Measurements from ENCODE around the gene DDX3X.

The DDX3X gene

DNA sequence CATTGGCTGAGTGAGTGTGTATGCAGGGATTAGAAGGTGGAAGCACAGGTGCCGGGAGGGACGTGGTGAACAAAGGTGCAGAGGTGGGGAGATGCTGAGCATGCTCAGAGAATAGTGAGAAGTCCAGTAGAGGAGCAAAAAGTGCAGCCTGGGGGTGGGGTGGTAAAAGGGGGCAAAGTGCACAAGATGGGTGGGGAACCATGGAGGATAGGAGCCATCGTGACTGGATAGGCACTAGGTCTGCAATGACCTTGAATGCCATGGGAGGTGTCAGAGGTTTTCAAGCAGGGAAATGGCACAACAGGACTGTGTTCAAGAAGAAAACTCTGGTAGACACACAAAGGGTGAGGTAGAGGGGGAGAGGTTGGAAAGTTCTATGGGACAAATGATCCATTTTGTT lies 6.6 kb upstream of the DDX3X start:
- no peak for DNase-seq (ENCODE audit: low read depth, low spot score)

GRCh38 chrX:41329101-41329500 lies 4.9 kb upstream of the DDX3X start:
- no peak for DNase-seq (ENCODE audit: low read depth, low spot score)

- no peak for DNase-seq (ENCODE audit: low read depth, low spot score)
Measured at GRCh38 chrX:41332005-41332404, 2.0 kb upstream of the DDX3X start.

- no peak for DNase-seq (ENCODE audit: low read depth, low spot score)
Measured at GRCh38 chrX:41332408-41333002, 1.5 kb upstream of the DDX3X start.

- DNase-seq (ENCODE audit: low read depth, low spot score): peak; percentile 73
Measured at GRCh38 chrX:41333003-41333743, 789 bp upstream of the DDX3X start.

- no peak for DNase-seq (ENCODE audit: low read depth, low spot score)
Measured at GRCh38 chrX:41334363-41335197, 618 bp downstream of the DDX3X start.

DNA sequence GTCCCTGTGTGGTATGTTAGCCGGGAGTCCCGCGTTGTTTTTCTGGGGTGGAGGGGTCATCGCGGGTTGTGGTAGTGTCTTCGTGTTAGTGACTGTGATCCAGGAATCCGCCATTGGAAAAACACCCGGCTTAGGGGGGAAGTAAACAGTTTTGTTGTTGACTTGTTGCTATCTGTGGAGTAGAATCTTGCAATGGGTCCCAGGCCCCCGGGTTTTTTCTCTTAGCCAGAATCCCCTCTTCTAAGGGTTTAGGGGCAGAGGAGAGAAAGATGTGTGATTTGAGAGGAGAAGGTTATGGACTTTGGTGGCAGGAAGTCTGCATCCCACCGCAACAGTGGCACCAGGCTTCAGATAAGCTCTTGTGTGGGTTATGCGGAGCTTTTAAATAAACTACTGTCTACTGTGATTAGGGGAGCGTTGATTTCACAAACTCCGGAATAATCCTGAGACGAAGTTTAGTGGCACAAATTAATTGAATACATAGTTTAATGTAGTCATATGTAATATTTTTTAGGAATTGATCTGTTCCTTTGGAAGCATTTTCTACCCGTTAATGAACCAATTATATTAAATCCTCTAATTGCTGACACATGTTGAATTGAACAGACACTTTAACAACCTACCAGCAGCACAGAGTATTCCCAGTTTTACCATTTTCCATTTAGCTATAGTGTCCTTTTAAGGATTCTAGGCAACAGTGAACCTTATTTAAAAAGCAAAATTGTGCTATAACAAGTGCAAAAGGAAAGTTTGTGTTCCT lies 1.4 kb downstream of the DDX3X start:
- DNase-seq (ENCODE audit: low read depth, low spot score): no peak

- no peak for DNase-seq (ENCODE audit: low read depth, low spot score)
Measured at GRCh38 chrX:41335958-41336331, 2.0 kb downstream of the DDX3X start.

- no peak for DNase-seq (ENCODE audit: low read depth, low spot score)
Measured at GRCh38 chrX:41336447-41336846, 2.5 kb downstream of the DDX3X start.

GRCh38 chrX:41337140-41337539 lies 3.2 kb downstream of the DDX3X start:
- DNase-seq (ENCODE audit: low read depth, low spot score): no peak

GRCh38 chrX:41338436-41338835 lies 4.5 kb downstream of the DDX3X start:
- no peak for DNase-seq (ENCODE audit: low read depth, low spot score)

GRCh38 chrX:41339148-41339547 lies 5.2 kb downstream of the DDX3X start:
- DNase-seq (ENCODE audit: low read depth, low spot score): no peak

DNA sequence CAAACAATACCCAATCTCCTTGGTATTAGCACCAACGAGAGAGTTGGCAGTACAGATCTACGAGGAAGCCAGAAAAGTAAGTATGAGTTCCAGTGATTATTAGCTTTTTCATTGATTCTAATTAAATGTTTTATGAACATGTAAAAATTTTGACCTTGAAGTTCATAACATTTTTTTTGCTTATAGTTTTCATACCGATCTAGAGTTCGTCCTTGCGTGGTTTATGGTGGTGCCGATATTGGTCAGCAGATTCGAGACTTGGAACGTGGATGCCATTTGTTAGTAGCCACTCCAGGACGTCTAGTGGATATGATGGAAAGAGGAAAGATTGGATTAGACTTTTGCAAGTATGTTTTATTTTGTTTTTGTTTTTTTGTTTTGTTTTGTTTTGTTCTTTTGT lies 10.1 kb downstream of the DDX3X start:
- DNase-seq (ENCODE audit: low read depth, low spot score): no peak

GRCh38 chrX:41347186-41347585 lies 13.2 kb downstream of the DDX3X start:
- no peak for DNase-seq (ENCODE audit: low read depth, low spot score)

DNA sequence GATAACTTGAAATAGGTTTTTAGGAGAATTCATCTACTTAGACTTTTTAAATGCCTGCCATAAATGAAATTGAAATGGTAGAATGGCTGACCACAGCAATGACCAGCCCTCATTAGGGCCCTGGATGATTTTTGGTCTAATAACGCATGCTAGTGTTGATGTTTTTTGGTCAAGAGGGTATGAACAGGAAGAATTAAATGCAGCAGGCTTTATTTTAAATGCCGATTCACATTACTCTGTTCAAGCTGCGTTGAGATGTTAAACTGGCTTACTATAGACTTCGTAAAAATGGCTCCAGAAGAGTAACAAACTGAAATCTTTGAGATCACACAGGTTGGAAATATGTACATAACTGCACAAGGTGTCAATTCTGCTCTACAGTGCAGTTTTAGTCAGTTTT lies 14.6 kb downstream of the DDX3X start:
- no peak for DNase-seq (ENCODE audit: low read depth, low spot score)

GRCh38 chrX:41350150-41350975 lies 16.4 kb downstream of the DDX3X start:
- DNase-seq (ENCODE audit: low read depth, low spot score): no peak

DNA sequence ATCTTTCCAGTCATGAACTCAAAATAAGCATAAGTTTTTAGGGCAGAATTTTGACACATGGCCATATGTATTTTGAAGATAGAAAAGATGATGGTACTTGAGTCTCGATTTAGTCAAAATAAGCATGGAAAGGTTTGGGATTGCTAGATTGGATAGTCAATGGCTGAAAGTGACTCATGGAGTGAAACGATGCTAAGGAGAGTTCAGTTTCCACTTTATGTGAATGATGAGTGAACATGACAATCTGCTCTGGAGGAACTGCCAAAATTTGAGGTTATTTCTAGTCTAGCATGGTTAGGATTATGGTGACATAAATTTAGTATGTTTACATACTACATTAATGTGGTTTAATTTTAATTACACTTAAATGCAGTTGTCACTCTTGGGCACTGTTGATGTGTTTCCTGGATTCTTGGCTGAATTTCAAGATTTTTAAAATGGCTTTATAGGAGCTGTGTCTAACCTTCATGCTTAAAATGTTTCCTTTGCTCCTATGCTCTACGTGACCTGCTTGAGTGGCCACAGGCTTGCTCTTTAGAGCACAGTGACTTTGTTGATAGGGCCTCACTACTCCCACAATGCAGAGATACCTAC lies 17.1 kb downstream of the DDX3X start:
- no peak for DNase-seq (ENCODE audit: low read depth, low spot score)

DNA sequence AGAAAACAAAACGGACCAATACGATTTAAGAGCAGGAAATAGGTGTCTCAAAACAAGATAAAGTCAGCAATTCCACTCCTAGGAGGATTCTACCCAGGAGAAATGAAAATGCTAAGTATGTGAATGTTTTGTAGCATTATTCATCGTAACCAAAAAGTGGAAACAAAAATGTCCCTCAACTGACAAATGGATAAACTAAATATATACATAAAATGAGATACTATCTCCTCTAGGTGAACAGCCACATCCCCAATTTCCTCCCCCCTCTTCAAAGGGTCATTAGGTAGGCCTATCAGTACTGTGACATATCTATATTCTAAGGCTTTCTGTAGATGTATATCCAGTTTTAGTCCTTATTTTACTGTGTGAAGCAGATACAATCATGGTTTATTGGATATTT lies 18.0 kb downstream of the DDX3X start:
- DNase-seq (ENCODE audit: low read depth, low spot score): no peak

- no peak for DNase-seq (ENCODE audit: low read depth, low spot score)
Measured at GRCh38 chrX:41352329-41352838, 18.4 kb downstream of the DDX3X start.

DNA sequence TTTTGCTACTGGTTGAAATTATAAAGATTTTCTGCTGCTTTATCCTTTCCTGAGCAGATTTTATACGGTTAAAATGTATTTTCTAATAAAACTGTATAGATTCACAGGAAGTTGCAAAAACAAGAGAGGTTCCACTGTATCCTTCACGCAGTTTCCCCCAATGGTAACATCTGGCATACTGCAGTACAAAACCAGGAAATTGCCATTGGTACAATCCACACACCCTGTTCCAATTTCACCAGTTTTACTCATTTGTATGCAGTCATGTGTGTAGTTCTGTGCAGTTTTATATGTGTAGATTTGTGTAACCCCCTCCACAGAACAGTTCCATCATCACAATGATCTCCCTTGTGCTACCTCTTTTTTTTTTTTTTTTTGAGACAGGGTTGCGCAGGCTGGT lies 20.0 kb downstream of the DDX3X start:
- DNase-seq (ENCODE audit: low read depth, low spot score): no peak

DNA sequence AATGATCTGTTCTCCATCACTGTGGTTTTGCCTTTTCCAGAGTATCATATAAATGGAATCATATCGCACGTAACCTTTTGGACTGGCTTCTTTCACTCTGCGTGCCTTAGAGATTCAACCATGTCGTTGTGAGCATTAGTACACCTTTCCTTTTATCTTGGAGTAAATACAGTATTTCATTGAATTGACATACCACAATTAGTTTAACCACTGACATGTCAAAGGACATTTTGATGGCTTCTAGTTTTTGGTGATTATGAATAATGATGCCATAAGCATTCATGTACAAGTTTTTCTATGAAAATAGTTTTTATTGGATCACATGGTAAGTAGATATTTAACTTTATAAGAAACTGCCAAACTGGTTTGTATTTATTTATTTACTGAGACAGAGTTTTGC lies 35.2 kb downstream of the DDX3X start:
- DNase-seq (ENCODE audit: low read depth, low spot score): no peak

Data from iPS DF 19.7 (cell line).